Measurements from ENCODE around the gene E2F2. TPM values are rescaled to one million over a fixed set of nuclear protein-coding genes. Genes with fewer than 3 reads are reported as not detected.

The E2F2 gene, protein sequence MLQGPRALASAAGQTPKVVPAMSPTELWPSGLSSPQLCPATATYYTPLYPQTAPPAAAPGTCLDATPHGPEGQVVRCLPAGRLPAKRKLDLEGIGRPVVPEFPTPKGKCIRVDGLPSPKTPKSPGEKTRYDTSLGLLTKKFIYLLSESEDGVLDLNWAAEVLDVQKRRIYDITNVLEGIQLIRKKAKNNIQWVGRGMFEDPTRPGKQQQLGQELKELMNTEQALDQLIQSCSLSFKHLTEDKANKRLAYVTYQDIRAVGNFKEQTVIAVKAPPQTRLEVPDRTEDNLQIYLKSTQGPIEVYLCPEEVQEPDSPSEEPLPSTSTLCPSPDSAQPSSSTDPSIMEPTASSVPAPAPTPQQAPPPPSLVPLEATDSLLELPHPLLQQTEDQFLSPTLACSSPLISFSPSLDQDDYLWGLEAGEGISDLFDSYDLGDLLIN
- 85.6 and 87.7 TPM in 2 replicates for total RNA-seq

DNA sequence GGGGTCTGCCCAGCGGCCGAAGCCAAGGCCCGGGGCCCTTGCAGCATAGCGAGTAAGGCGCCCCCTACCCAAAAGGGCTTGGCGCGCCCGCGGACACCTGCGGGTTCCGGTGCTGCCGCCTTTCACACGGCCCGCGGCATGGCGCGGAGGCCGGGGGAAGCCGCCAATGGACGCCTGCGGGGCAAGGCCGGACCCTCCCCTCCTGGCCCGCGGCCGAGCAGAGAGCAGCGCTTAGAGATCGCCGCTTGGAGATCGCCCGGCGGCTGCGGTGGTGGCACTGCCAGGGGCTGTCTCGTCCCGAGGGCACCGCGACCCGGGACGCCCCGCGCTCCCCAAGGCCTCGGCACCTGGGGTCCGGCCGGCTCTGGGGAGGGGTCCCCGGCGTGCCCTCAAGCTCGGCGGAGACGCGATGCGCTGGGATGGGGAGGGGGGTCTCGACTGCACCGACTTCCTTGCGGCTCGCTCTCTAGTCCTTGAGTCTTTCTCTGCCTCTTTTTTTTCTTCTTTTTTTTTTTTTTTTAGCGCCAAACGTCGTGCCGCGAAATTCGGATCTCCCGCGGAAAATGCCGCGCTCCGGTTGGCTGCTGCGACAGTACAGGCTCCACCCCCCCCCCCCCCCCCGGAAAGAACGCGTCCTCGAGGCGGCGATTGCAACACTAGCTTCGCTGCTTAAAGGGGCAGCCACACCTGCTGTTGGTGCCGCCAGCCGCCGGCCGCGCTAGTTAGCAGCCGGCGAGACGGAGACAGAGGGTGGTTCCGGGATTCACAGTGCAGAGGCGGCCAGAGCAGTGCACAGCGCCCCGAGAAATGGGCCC, at the start of gene E2F2:
Gene E2F2 (minus strand): TSS at position 487 of the 815 bp plus-strand sequence. CDS start 440 bp downstream, at position 47.
- intact Hi-C loops (cut with micrococcal nuclease), result loop anchor here (1.0 to 10.0 kb wide), 5 partner anchors 8 to 428 kb away; partner anchors contain the start of genes PNRC2 and ZNF436

DNA sequence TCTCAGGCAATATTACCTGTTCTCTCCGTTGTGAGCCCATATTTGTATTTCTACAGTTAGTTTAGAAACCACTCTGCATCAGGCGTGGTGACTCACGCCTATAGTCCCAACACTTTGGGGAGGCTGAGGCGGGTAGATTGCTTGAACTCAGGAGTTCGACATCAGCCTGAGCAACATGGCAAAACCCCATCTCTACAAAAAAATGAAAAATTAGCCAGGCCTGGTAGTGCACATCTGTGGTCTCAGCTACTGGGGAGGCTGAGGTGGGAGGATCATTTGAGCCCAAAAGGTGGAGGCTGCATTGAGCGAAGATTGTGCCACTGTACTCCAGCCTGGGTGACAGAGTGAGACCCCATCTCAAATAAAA, 47.9 kb upstream of the E2F2 start:
- intact Hi-C loops (cut with micrococcal nuclease), result no loop called here

DNA sequence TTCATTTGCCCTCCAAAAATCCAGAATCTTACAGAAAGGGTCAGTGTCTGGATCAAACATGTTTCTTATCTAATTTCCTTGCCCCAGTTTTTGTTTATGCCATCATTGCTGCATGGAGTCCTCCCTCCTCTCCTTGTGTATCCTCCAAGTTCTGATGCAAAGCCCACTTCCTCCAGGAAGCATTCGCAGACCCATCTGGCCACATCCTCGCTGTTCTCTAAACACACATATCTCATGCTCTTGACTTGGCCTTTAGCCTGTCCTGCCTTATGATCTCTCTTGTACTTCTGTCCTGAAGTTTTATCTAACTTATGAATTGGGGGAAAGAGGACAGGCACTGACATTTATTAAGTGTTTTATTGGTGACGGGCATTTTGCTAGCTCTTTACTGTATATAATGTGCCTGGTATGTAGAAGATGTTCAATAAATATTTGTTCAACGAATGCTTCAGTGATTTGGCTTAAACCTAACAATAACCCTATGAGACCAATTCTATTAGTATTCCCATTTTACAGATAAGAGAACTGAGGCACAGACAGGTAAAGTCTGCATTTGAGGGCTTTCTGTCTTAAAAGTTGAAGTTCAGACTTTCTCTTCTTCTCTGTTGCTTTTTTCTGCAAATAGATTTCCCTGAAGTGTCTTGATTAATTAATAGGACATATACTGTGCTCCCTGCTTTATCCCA, 47.4 kb upstream of the E2F2 start:
- intact Hi-C loops (cut with micrococcal nuclease), result no loop called here

DNA sequence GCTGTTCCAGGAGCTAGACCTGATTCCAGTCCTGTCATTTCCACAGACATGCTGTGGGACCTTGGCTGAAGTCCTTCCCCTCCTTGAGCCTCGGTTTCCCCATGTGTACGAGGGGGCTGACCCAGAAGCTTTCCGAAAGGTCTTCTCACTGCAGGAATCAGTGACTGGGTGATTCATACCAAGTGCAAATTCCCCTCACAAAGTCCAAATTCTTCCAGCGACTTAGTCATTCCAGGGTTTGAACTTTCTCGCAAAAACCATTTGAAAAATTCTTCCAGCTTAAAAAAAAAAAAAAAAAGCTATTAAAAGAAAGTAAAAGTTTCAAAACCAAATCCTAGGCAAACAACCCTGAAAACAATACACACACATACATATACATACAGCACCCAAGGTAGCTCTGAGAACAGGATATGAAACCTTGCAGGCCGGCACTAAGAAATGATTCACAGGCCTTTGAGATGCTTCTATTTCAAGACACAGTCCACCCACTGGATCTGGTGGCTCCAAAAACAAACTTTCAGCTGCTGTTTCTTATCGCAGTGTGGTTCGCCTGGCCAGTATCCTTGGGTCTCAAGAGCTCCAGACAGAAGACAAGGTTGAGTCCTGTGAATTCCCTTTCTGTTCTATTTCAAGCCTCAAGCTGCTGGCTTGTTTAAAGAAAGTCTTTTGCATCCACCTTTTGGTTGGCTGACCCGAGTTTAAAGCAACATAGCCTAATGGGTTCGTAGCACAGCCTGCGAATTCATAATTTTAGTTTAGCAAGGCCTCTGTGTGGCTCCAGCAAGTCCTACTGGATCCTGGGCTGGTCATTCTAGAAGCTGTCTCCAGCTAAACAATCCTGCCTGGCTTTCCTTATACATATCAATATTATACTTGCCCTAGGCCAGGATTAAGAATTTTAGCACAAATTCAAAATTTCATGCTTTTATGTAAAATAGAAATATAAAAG, 46.3 kb upstream of the E2F2 start:
- intact Hi-C loops (cut with micrococcal nuclease), result no loop called here

DNA sequence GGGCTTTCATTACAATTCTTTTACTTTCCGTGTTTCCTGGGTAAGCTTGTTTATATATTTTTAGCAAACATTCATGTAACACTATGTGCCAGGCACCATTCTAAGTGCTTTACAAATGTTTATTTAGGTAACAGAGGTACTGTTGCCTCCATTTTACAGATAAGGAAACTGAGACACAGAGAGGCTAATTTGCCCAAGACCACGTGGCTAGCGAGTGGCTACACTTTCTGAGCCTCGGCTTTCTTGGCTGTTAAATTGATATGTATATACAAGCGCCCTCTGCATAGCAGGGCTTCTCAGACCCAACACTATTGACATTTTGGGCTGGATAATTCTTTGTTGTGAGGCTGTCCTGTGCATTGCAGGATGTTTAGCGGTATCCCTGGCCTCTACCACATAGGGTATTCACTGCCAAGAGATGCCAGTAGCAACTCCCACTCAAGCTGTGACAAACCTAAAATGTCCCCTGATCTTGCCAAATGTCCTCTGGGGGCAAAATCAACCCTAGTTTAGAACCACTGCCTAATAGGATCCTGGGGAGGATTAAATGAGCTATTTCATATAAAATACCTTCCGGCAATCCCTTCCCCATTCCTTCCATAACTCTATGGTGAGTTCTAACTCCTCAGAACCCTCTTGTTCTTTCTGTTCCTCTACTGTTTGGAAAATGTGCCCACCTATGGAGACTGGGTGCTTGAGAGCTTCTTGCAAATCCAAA, 45.5 kb upstream of the E2F2 start:
- intact Hi-C loops (cut with micrococcal nuclease), result no loop called here

DNA sequence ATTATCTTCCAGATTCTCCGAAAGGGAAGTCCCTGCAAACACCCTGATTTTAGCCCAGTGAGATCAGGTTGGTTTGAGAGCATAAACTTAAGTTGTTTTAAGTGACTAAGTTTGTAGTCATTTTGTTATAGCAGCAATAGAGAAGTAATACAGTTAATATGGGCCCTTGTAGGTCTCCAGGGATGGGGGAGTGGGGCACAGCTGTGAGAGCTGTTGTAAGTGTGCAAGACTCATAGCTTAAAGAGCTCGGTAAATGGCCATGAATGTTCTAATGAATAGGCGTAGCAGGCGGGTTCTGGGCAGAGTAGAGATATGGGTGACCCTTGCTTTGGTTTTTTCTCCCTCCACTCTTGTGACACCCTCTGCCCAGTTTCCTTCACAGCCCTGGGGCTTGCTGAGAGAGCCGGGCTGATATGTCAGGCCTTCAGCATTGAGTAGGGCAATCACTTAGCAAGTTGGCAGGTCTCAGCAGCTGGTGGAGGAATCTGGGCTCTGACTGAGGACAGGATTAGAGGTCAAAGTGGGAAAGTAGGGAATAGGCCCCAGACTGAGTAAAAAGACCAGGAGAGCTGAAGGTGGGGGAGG, 44.3 kb upstream of the E2F2 start:
- intact Hi-C loops (cut with micrococcal nuclease), result no loop called here

DNA sequence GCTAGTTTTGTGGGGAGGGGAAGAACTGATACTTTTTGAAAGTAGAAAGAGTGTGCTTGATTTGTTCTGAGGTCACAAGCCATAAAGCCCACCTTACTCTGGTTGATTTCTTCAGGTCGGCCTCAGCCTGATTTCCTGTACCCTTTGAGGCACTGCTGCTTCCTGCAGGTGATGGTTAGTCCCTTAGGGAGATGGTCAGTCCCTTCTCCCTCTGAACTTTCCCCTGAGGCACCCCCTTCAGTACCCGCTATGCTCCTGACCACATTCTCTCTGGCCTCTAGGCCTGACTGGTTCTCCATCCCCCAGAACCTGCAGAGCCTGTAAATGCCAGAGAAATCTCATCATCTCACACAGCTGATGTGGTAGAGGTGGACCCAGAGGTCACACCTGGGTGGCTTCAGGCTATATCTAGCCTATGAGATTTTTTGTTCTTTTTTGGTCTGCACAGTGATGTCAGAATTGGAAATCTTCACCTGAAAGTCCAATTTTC, 43.3 kb upstream of the E2F2 start:
- intact Hi-C loops (cut with micrococcal nuclease), result no loop called here

DNA sequence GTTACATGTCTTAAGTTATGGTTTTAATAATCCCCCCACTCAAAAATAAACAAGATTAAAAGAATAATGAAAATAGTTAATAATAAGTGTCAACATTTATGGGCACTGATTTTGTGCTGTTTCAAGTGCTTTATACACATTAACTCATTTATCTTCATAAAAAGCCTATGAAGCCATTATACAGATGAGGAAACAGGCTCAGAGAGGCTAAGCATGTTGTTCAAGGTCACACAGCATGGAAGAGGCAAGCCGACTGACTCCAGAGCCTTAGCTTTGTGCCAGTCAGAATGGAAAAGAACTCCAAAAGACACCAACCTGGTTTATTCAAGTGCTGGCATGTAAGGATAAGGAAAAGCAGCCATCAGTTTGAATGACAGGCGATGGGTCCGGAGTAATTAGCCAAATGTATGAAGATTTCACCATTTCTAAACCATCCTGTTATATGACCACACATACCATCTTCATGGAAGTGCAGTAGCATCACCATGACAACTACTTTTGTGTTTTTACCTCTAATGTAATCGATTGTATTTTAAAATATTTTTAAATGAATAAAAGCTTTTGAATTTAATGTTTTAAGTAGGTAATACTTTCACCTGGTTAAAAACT, 42.6 kb upstream of the E2F2 start:
- intact Hi-C loops (cut with micrococcal nuclease), result no loop called here

DNA sequence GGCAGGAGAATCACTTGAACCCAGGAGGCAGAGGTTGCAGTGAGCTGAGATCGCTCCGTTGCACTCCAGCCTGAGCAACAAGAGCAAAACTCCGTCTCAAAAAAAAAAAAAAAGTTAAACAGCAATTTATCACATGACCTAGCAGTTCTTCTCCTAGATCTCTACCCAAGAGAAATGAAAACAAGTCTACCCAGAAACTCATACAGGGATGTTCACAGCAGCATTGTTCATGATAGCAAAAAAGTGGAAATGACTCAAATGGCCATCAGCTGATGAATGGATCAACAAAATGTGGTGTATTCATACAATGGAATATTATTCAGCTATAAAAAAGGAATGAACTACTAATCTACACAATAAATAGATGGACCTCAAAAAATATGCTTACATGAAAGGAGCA, 40.4 kb upstream of the E2F2 start:
- intact Hi-C loops (cut with micrococcal nuclease), result no loop called here

DNA sequence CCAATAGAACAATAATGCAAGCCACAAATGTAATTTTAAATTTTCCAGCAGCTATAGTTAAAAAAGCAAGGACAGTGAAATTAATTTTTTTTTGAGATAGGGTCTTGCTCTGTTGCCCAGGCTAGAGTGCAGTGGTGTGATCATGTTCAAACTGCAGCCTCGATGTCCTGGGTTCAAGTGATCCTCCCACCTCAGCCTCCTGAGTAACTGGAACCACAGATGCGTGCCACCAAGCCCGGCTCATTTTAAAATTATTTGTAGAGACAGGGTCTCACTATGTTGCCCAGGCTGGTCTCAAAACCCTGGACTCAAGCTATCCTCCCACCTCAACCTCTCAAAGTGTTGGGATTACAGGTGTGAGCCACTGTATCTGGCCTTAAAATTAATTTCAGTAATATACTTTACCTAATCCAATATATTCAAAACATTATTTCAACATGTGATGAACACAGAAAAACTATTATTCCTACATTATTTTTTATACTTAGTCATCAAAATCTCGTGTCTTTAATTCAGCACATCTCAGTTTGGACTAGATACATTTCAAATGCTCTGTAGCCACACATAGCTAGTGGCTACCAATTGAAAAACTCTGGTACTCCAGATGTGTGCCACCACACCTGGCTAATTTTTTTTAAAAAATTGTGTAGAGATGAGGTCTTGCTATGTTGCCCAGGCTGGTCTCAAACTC, 39.1 kb upstream of the E2F2 start:
- intact Hi-C loops (cut with micrococcal nuclease), result no loop called here

DNA sequence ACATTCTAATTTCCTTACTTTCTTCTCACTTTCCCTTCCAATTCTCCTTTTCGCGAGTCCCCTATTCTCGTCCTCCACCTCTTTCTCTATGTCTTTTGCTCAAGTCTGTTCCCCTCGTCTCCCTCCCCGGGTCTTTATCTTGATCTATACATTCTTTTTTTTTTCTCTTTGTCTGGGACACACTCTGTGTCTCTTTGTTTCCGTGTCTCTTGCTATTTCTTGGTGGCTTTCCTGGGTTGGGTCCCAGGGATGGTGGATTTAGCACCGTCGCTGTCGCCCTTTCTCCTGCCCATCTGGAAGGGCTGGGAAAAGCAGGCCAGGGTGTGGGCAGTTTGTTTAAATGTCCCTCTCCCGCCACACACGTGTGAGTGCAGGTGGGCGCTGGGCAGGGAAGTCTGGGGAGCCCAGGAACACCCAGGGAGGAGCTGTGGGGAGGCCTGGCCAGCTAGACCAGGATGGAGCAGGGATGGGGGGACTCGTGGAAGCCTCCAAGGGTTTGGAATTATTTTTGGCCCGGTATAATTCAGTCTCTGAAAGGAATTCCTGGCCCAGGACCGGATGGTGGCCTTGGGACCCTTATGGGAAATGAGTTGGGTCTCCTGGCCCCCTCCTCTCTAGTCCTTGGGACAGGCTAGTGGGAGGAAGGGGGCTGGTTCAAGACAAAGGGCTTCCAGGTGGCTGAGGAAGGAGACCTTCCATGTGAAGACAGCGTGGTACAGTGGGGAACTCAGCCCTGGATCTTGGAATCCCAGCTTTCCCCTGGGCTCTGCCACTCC, 37.8 kb upstream of the E2F2 start:
- intact Hi-C loops (cut with micrococcal nuclease), result no loop called here

DNA sequence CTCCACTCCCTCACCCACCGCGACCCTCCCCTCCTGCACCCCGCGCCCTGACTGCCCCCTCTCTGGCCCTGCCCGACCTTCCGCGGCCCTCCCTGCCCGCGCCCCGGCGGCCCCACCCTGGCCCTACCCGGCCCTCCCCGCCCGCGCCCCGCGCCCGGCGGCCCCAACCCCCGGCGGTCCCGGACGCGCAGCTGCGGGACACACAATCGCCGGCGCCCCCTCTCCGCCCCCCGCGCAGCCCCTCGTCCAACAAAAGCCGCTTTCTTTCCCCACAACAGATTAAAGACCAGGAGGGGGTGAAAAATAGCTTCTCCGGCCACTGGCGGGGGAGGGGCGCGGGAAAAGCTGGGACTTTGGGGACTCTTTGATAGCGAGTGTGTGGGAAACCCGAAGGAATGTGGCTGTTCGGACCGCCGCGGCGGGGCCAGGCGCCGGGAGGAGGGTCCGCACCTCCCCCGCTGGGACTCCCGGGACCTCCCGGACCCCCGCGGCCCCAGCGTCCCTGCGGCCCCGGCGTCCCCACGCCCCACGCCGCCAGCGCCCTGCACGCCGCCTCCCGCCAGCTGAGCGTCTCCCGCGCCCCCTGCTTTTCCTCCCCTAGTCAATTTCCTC, 37.1 kb upstream of the E2F2 start:
- intact Hi-C loops (cut with micrococcal nuclease), result no loop called here

DNA sequence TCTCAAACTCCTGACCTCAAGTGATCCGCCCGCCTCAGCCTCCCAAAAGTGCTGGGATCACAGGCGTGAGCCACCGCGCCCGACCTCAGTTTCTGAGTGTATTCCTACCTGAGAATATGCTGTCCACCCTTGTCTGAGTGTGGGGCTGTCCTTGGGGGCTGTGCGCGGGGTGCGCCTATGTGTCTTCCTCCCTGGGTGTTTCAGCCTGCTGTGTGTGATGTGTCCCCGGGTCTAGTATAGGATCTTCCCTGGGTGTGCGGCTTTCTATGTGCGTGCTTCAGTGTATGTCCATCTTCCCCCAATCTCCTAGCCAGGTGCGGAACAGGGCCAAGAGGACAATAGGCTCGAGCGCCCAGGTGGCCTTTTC, 36.6 kb upstream of the E2F2 start:
- intact Hi-C loops (cut with micrococcal nuclease), result no loop called here

DNA sequence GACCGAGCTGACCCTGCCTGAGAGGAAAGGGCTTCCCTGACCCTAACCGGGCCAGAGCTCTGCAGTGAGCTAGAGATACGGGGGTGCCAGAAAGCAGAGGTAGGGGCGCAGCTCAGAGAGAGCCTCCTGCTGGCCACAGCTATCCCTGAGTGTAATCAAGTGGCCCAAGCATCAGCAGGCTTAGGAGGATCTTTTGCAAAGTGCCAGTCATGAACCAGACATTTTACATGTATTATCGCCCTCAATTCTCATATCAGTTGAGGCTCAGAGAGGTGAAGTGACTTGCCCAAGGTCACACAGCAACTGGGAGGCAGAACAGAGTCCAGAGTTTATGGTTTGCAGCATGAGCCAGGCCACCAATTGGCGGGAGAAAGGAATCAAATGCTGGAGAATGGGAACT, 35.3 kb upstream of the E2F2 start:
- intact Hi-C loops (cut with micrococcal nuclease), result no loop called here

DNA sequence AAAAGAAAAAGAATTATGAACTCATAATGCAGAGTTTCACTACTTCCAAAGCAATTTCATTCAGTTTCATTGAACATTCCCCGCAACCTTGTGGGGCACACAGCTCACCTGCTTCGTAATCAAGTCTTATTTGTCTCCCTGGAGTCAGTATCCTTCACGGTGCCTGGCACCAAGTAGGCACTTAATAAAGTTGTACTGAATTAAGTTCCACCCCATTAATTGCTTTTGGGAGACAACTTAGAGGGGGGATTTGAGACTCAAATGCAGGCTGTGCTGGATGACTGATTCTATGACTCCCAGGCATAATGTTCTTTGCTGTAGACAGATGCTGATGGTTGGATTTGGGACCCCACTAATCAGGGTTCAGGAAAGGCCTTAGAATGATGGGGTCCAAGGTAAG, 34.7 kb upstream of the E2F2 start:
- intact Hi-C loops (cut with micrococcal nuclease), result no loop called here

DNA sequence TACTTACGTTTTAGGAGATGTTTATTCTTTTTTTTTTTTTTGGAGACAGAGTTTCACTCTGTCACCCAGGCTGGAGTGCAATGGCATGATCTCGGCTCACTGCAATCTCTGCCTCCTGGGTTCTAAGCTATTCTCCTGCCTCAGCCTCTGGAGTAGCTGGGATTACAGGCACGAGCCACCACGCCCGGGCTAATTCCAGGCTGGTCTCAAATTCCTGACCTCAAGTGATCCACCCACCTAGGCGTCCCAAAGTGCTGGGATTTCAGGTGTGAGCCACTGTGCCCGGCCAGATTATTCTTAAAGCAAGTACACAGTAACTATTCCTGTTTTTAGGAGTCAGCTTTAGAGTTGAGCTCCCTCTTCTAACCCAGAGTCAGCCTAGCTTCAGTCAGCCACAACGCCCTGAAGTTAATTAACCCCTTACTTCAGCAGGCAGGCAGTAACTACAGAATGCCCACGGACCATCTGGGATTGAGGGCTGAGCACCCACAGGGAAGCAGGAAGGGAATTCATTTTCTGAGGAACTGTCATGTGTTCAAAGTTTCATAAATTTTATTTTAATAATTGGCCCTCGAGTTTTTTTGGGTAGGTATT, 33.6 kb upstream of the E2F2 start:
- intact Hi-C loops (cut with micrococcal nuclease), result no loop called here

DNA sequence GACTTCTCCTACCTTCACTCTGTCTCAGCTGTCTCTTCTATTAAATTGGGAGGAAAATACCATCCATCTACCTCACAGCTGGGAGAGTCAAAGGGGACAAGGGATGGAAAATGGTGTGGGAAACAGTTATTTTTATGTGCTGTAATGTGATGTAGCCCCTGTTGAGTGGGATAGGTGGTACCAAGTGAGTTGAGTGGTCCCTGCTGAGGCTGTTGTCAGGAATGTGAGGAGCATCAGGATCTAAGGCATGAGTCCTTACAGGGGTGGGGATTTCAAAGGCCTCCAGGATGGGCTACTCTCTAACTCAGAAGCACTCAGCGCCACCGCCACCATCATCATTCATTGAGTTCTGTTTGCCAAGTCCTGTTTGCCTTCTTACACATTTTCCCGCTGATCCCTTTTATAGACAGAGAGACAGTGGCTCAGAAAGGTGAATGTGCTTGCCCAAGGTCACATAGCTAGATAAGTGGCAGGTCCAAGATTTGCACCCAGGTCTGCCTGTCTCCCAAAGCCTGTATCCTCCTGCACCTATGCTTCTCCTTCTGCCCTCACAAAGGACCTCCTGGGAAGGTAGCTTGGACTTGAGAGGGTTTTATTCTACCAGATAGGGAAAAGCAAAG, 32.8 kb upstream of the E2F2 start:
- intact Hi-C loops (cut with micrococcal nuclease), result no loop called here
